ENCODE data around the gene EID2.
A peak's percentile ranks its signal among the peaks of the same experiment; 100 is the strongest.

EID2 gene

GRCh38 chr19:39539518-39540332, at the start of gene EID2:
EID2 (minus strand) TSS chr19:39540161; CDS start chr19:39540079, 82 bp downstream.
- DNase-seq (ENCODE audit: low read depth): peak; percentile 89

- no peak for DNase-seq (ENCODE audit: low read depth)
Observed at GRCh38 chr19:39588066-39588465, 48.1 kb upstream of the EID2 start.

GRCh38 chr19:39587496-39587895, 47.5 kb upstream of the EID2 start:
- DNase-seq (ENCODE audit: low read depth): no peak

- no peak for DNase-seq (ENCODE audit: low read depth)
Observed at GRCh38 chr19:39582891-39583625, 43.1 kb upstream of the EID2 start.

- DNase-seq (ENCODE audit: low read depth): no peak
Observed at GRCh38 chr19:39582442-39582841, 42.5 kb upstream of the EID2 start.

GRCh38 chr19:39568604-39569003, 28.6 kb upstream of the EID2 start:
- DNase-seq (ENCODE audit: low read depth): no peak

- no peak for DNase-seq (ENCODE audit: low read depth)
Observed at GRCh38 chr19:39566064-39566463, 26.1 kb upstream of the EID2 start.

- no peak for DNase-seq (ENCODE audit: low read depth)
Observed at GRCh38 chr19:39563408-39563807, 23.4 kb upstream of the EID2 start.

GRCh38 chr19:39558624-39559117, 18.7 kb upstream of the EID2 start:
- no peak for DNase-seq (ENCODE audit: low read depth)

GRCh38 chr19:39557811-39558623, 18.1 kb upstream of the EID2 start:
- DNase-seq (ENCODE audit: low read depth): no peak

- DNase-seq (ENCODE audit: low read depth): no peak
Observed at GRCh38 chr19:39555883-39556282, 15.9 kb upstream of the EID2 start.

- DNase-seq (ENCODE audit: low read depth): no peak
Observed at GRCh38 chr19:39554701-39555311, 14.8 kb upstream of the EID2 start.

- no peak for DNase-seq (ENCODE audit: low read depth)
Observed at GRCh38 chr19:39553082-39553652, 13.2 kb upstream of the EID2 start.

- no peak for DNase-seq (ENCODE audit: low read depth)
Observed at GRCh38 chr19:39550197-39550596, 10.2 kb upstream of the EID2 start.

- no peak for DNase-seq (ENCODE audit: low read depth)
Observed at GRCh38 chr19:39546599-39546998, 6.6 kb upstream of the EID2 start.

- no peak for DNase-seq (ENCODE audit: low read depth)
Observed at GRCh38 chr19:39544911-39545310, 5.0 kb upstream of the EID2 start.

GRCh38 chr19:39544226-39544903, 4.4 kb upstream of the EID2 start:
- DNase-seq (ENCODE audit: low read depth): no peak

- no peak for DNase-seq (ENCODE audit: low read depth)
Observed at GRCh38 chr19:39543477-39543857, 3.5 kb upstream of the EID2 start.

GRCh38 chr19:39542206-39542605, 2.2 kb upstream of the EID2 start:
- DNase-seq (ENCODE audit: low read depth): no peak

GRCh38 chr19:39540333-39540673, 342 bp upstream of the EID2 start:
- no peak for DNase-seq (ENCODE audit: low read depth)

- no peak for DNase-seq (ENCODE audit: low read depth)
Observed at GRCh38 chr19:39539165-39539517, 820 bp downstream of the EID2 start.

All from activated T-helper 1 cell treated with Interleukin-2 at 50 U/mL for 16 hours (primary cell).